Measurements from ENCODE around the gene PIP4K2C.

The PIP4K2C gene

GRCh38 chr12:57590864-57591781, at the start of gene PIP4K2C:
PIP4K2C (plus strand) TSS chr12:57591192; CDS start chr12:57591290, 98 bp downstream.
- peak within 1 kb of the TSS; percentile 91 for H3K4me3 ChIP-seq (ENCODE audit: low read length)
- peak; percentile 20 for DNase-seq (ENCODE audit: low read depth)
- TF ChIP-seq CTCF (conservative IDR thresholded peaks at IDR 0.05; ENCODE audit: low read depth, low read length) = no peak

GRCh38 chr12:57541717-57542116, 49.3 kb upstream of the PIP4K2C start:
- DNase-seq (ENCODE audit: low read depth) = no peak
- no peak overlapping the region for H3K4me3 ChIP-seq (ENCODE audit: low read length)
- no peak for TF ChIP-seq CTCF (conservative IDR thresholded peaks at IDR 0.05; ENCODE audit: low read depth, low read length)

- no peak for TF ChIP-seq CTCF (conservative IDR thresholded peaks at IDR 0.05; ENCODE audit: low read depth, low read length)
- no peak overlapping the region for H3K4me3 ChIP-seq (ENCODE audit: low read length)
- DNase-seq (ENCODE audit: low read depth) = no peak
Measured at GRCh38 chr12:57543581-57543980, 47.4 kb upstream of the PIP4K2C start.

GRCh38 chr12:57545809-57546437, 45.1 kb upstream of the PIP4K2C start:
- no peak for TF ChIP-seq CTCF (conservative IDR thresholded peaks at IDR 0.05; ENCODE audit: low read depth, low read length)
- H3K4me3 ChIP-seq (ENCODE audit: low read length) = peak overlapping the region; percentile 94
- no peak for DNase-seq (ENCODE audit: low read depth)

- peak; percentile 89 for DNase-seq (ENCODE audit: low read depth)
- TF ChIP-seq CTCF (conservative IDR thresholded peaks at IDR 0.05; ENCODE audit: low read depth, low read length) = no peak
- peak within 1 kb of the TSS; percentile 94 for H3K4me3 ChIP-seq (ENCODE audit: low read length)
Measured at GRCh38 chr12:57546438-57547287, 44.3 kb upstream of the PIP4K2C start, which contains the start of gene DCTN2. DCTN2 (minus strand) TSS chr12:57547192; CDS start chr12:57547063, 129 bp downstream.

- H3K4me3 ChIP-seq (ENCODE audit: low read length) = peak overlapping the region; percentile 94
- no peak for DNase-seq (ENCODE audit: low read depth)
- no peak for TF ChIP-seq CTCF (conservative IDR thresholded peaks at IDR 0.05; ENCODE audit: low read depth, low read length)
Measured at GRCh38 chr12:57547288-57548012, 43.5 kb upstream of the PIP4K2C start.
